Activated CD4-positive, alpha-beta T cell treated with anti-CD3 and anti-CD28 coated beads for 24 hours (primary cell): ENCODE measurements around the gene MPND.

Source experiments
- DNase-seq, 2 donors: peaks; one replicate each; pipeline ENCODE4 v3.0.0-alpha.2; 2020; ENCODE audit warnings: low read depth in 2 of 2

MPND gene

GRCh38 chr19:4402171-4403004 is 59.0 kb downstream of the MPND start, which contains the start of gene CHAF1A:
TSS of gene CHAF1A (plus strand) at chr19:4402640. CDS start at chr19:4402763, 123 bp downstream.
- peak; percentile 98 to 99 for DNase-seq

- peak in 1 of 2 donors; percentile 2 for DNase-seq
Measured at GRCh38 chr19:4403005-4403761, 59.8 kb downstream of the MPND start.

- DNase-seq, result no peak
Measured at GRCh38 chr19:4405977-4406376, 62.6 kb downstream of the MPND start.

GRCh38 chr19:4406626-4407025 is 63.3 kb downstream of the MPND start:
- no peak for DNase-seq

GRCh38 chr19:4409123-4409933 is 66.0 kb downstream of the MPND start:
- DNase-seq, result no peak
